CD14-positive monocyte (primary cell): ENCODE measurements around the gene WWC2. TPM values are rescaled to one million over a fixed set of nuclear protein-coding genes. Genes with fewer than 3 reads are reported as not detected.
"Not testable (repeated sequence)": the region's sequence is repeated elsewhere in the genome, so short reads cannot be mapped to it uniquely, and the experiment has no call there.

Source experiments
- DNase-seq, 3 donors: peaks; one replicate each; pipeline ENCODE4 v3.0.0-alpha.2; 2011 to 2022
- H2AFZ ChIP-seq: 2 replicates; pipeline ENCODE4 v1.6.0; 2012; ENCODE audit warnings: mild to moderate bottlenecking, low read depth, low read length, inconsistent platforms; ENCODE audit not compliant: insufficient read depth, poor library complexity, severe bottlenecking
- H3K27ac ChIP-seq, 2 donors: 1 replicate in 1 of 2; 2 replicates in 1 of 2; pipeline ENCODE4 v1.5.1; 2012 to 2013; ENCODE audit warnings: low read length in 2 of 2, control low read depth in 1 of 2, inconsistent platforms in 1 of 2, low read depth in 1 of 2, mild to moderate bottlenecking in 1 of 2
- H3K27me3 ChIP-seq, 2 donors: one replicate each; pipeline versions ENCODE4 v1.6.0 to v1.6.1; 2011 to 2013; ENCODE audit warnings: low read length in 2 of 2; ENCODE audit not compliant: control insufficient read depth in 2 of 2, insufficient read depth in 2 of 2
- H3K36me3 ChIP-seq, 2 donors: replicated peaks in 1 of 2; 1 replicate in 1 of 2; 2 replicates in 1 of 2; pipeline versions ENCODE4 v1.5.1 to v1.6.1; 2012 to 2013; ENCODE audit warnings: low read length in 2 of 2, control low read depth in 1 of 2, inconsistent platforms in 1 of 2, mild to moderate bottlenecking in 1 of 2; ENCODE audit not compliant: insufficient read depth in 2 of 2, control insufficient read depth in 1 of 2
- H3K4me1 ChIP-seq, 2 donors: 1 replicate in 1 of 2; 2 replicates in 1 of 2; pipeline versions ENCODE4 v1.5.1 to v1.6.1; 2012 to 2013; ENCODE audit warnings: low read length in 2 of 2, control low read depth in 1 of 2, inconsistent platforms in 1 of 2, mild to moderate bottlenecking in 1 of 2, moderate library complexity in 1 of 2; ENCODE audit not compliant: insufficient read depth in 2 of 2, control insufficient read depth in 1 of 2
- H3K4me2 ChIP-seq: replicated peaks from 2 replicates; pipeline ENCODE3; 2012; ENCODE audit warnings: low read length, moderate library complexity, mild to moderate bottlenecking; ENCODE audit not compliant: poor library complexity, severe bottlenecking; ENCODE audit errors: extremely low read depth
- H3K4me3 ChIP-seq, 3 experiments: fragments of 200-600 bp in 1 of 3; sonication (generic) in 1 of 3; replicated peaks in 1 of 3; 1 replicate in 2 of 3; 2 replicates in 1 of 3; pipeline ENCODE4 v1.5.1; 2011 to 2013; ENCODE audit warnings: low read length in 3 of 3, mild to moderate bottlenecking in 3 of 3, control low read depth in 2 of 3, low read depth in 2 of 3, inconsistent platforms in 1 of 3, moderate library complexity in 1 of 3
- H3K79me2 ChIP-seq: 2 replicates; pipeline ENCODE4 v1.6.0; 2012; ENCODE audit warnings: mild to moderate bottlenecking, control low read depth, inconsistent platforms, low read length, moderate library complexity; ENCODE audit not compliant: insufficient read depth
- H3K9ac ChIP-seq: 2 replicates; pipeline ENCODE4 v1.6.0; 2017; ENCODE audit warnings: low read length, mild to moderate bottlenecking; ENCODE audit not compliant: insufficient read depth, poor library complexity, severe bottlenecking
- H3K9me3 ChIP-seq, 2 donors: replicated peaks in 1 of 2; 1 replicate in 1 of 2; 2 replicates in 1 of 2; pipeline versions ENCODE4 v1.5.1 to v1.6.1; 2012 to 2013; ENCODE audit warnings: low read length in 2 of 2, control low read depth in 1 of 2; ENCODE audit not compliant: control insufficient read depth in 1 of 2, insufficient read depth in 1 of 2
- H4K20me1 ChIP-seq: 2 replicates; pipeline ENCODE4 v1.6.0; 2012; ENCODE audit warnings: mild to moderate bottlenecking, low read length, control low read depth, moderate library complexity; ENCODE audit not compliant: insufficient read depth
- H3K27ac Mint-ChIP-seq, 7 donors: one replicate each; pipeline ENCODE4 v1.8.0; 2020; ENCODE audit warnings: mild to moderate bottlenecking in 7 of 7, mixed read lengths in 7 of 7, moderate library complexity in 6 of 7, inconsistent platforms in 2 of 7
- H3K27me3 Mint-ChIP-seq, 3 donors: one replicate each; pipeline ENCODE4 v1.8.0; 2021 to 2022; ENCODE audit warnings: low read depth in 3 of 3, mild to moderate bottlenecking in 3 of 3, mixed read lengths in 3 of 3, moderate library complexity in 3 of 3, inconsistent platforms in 1 of 3
- H3K36me3 Mint-ChIP-seq, 2 donors: one replicate each; pipeline ENCODE4 v1.8.0; 2020; ENCODE audit warnings: mixed read lengths in 2 of 2, inconsistent platforms in 1 of 2, mild to moderate bottlenecking in 1 of 2
- H3K4me1 Mint-ChIP-seq: one replicate; pipeline ENCODE4 v1.8.0; 2020; ENCODE audit warnings: mild to moderate bottlenecking, mixed read lengths
- H3K4me3 Mint-ChIP-seq, 2 donors: one replicate each; pipeline ENCODE4 v1.8.0; 2020; ENCODE audit warnings: mild to moderate bottlenecking in 2 of 2, mixed read lengths in 2 of 2, moderate library complexity in 1 of 2
- H3K9me3 Mint-ChIP-seq, 7 donors: one replicate each; pipeline ENCODE4 v1.8.0; 2020 to 2022; ENCODE audit warnings: mixed read lengths in 7 of 7, mild to moderate bottlenecking in 6 of 7, moderate library complexity in 6 of 7, inconsistent platforms in 2 of 7
- CTCF ChIP-seq: fragments of 200-600 bp; IDR thresholded peaks from one replicate; pipeline ENCODE4 v1.8.0; 2022; ENCODE audit warnings: antibody characterized with exemption, mild to moderate bottlenecking
- WGBS: methylation state at CpG from one replicate; pipeline ENCODE4 v1.1.5; 2013; ENCODE audit warnings: missing lambda C conversion rate; ENCODE audit not compliant: insufficient coverage; 5-methylcytosine and 5-hydroxymethylcytosine counted together
- intact Hi-C, 2 donors: fragments of 100-400 bp; cut with micrococcal nuclease; formaldehyde crosslinking; loops; one replicate each; pipeline versions ENCODE4 v1.15.0 to v1.15.1; 2023
- polyA plus RNA-seq, 3 donors: library from polyadenylated mRNA; depleted of rRNA in 1 of 3; unstranded in 2 of 3; stranded (reverse) in 1 of 3; fragments of 300-500 nt in 2 of 3; fragments of >200 nt in 1 of 3; fragmentation: Illumina TruSeq in 2 of 3; gene quantifications; 1 replicate in 2 of 3; 2 replicates in 1 of 3; pipeline ENCODE4 v1.2.3, GENCODE V29; 2012 to 2021

The WWC2 gene
- polyA plus RNA-seq, 3 donors, result 1.9 to 3.8 (median 2.9) TPM

- Histone ChIP-seq H3K27ac (no peak overlapping the region), H3K9ac (no peak overlapping the region), H3K36me3 (no peaks in the 10 kb centered on the region), H2AFZ (no peak overlapping the region), H3K9me3 (no peaks in the 10 kb centered on the region), H3K4me1 (peaks cover 7 to 10% of the 10 kb centered on the region in 2 donors), H3K27me3 (no peaks in the 10 kb centered on the region), H3K4me3 (no peak overlapping the region), H3K79me2 (no peaks in the 10 kb centered on the region), H4K20me1 (no peaks in the 10 kb centered on the region), H3K4me2 (no peak overlapping the region)
- no peak for TF ChIP-seq CTCF
- peaks cover 0 to 4% of the 10 kb centered on the region in 2 donors for H3K36me3 Mint-ChIP-seq
- H3K4me3 Mint-ChIP-seq, result no peak overlapping the region
- H3K27me3 Mint-ChIP-seq, result peaks cover 0 to 2% (median 0%) of the 10 kb centered on the region in 3 donors
- WGBS, result 100% methylated on average over 1 of the region's 2 CpGs
- peak overlapping the region in 1 of 7 donors; percentile 63 for H3K27ac Mint-ChIP-seq
- DNase-seq, result no peak
- peaks cover 26% of the 10 kb centered on the region for H3K4me1 Mint-ChIP-seq
- peaks cover 0 to 2% (median 0%) of the 10 kb centered on the region in 7 donors for H3K9me3 Mint-ChIP-seq
- intact Hi-C loops, result no loop called here
These were observed 93.5 kb downstream of the WWC2 start for GRCh38 chr4:183192571-183192970.

- H3K4me1 Mint-ChIP-seq, result peaks cover 26% of the 10 kb centered on the region
- H2AFZ ChIP-seq, H4K20me1 ChIP-seq, intact Hi-C loops, H3K27ac ChIP-seq, H3K27me3 ChIP-seq, H3K27me3 Mint-ChIP-seq, H3K9ac ChIP-seq, H3K9me3 Mint-ChIP-seq, H3K36me3 Mint-ChIP-seq, H3K36me3 ChIP-seq, H3K4me3 ChIP-seq, H3K79me2 ChIP-seq, H3K9me3 ChIP-seq, H3K4me1 ChIP-seq, H3K4me2 ChIP-seq: not testable (repeated sequence)
- H3K4me3 Mint-ChIP-seq, result peak overlapping the region in 1 of 2 donors; percentile 46
- peak; percentile 3 to 19 (median 12) for DNase-seq
- no CpG with 5 or more reads among the region's 6 CpGs for WGBS
- peak overlapping the region in 3 of 7 donors; percentile 38 to 57 (median 49) for H3K27ac Mint-ChIP-seq
These were observed 94.8 kb downstream of the WWC2 start for GRCh38 chr4:183193730-183194338.
